Retina (tissue), 1 donor: Measurements from ENCODE around the gene ACP3.

Source experiments
- DNase-seq: peaks from one replicate; pipeline ENCODE4 v3.0.0-alpha.2; 2016

Gene ACP3

GRCh38 chr3:132318451-132318850 is 1.2 kb downstream of the ACP3 start:
- no peak for DNase-seq

GRCh38 chr3:132321304-132321703 is 4.1 kb downstream of the ACP3 start:
- no peak for DNase-seq

- no peak for DNase-seq
Measured at GRCh38 chr3:132325103-132325606, 7.9 kb downstream of the ACP3 start.

GRCh38 chr3:132325634-132326033 is 8.4 kb downstream of the ACP3 start:
- DNase-seq, result no peak

GRCh38 chr3:132326251-132326650 is 9.0 kb downstream of the ACP3 start:
- no peak for DNase-seq

DNA sequence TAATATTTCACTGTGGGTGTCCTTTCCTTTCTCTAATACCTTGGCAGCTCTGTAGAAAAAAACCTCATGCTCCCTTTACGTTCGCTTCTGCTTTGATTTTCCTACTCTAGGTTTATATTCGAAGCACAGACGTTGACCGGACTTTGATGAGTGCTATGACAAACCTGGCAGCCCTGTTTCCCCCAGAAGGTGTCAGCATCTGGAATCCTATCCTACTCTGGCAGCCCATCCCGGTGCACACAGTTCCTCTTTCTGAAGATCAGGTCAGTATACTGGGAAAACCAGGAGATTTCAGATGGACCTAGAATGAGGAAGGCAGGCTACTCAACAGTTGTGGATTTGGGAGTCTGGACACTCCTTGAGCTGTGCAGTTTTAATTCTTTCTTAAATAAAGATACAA is 14.9 kb downstream of the ACP3 start:
- DNase-seq, result no peak

DNA sequence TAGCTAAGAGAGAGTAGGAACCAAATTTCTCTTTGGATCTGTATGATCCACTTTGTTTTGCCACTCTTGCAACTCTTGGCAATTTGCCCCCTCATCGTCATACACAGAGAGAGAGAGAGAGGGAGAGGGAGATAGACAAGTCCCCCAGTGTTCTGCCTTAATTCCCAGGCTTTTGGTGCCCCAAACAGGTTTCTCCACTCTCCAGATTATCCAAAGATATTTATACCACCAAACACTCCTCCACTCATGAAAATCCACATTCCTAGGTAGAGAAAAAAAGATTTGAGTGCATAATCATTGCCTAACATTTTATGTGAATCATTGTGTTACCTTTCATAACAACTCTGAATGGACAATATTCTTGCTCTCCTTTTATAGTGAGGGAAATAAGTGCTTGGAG is 15.3 kb downstream of the ACP3 start:
- no peak for DNase-seq

DNA sequence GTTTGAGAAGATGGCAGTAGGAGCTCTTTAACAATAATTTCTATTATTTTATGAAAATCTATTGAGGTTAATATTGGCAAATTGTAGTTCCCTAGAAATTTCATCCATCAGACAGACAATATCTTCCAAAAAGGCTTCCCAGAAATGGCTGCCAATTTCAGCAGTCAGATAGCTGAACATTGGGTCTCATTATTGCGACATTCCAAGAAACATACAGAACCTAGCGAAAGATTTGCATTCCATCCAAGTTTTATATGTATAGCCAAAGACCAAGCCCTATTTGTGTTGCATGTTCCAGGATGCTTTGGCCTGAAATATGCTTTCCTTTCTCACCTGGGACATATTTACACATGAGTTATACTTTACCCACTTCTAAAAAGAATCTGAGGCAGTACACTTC is 24.5 kb downstream of the ACP3 start:
- no peak for DNase-seq

GRCh38 chr3:132342183-132342582 is 25.0 kb downstream of the ACP3 start:
- DNase-seq, result no peak

- DNase-seq, result no peak
Measured at GRCh38 chr3:132342610-132343009, 25.4 kb downstream of the ACP3 start.

DNA sequence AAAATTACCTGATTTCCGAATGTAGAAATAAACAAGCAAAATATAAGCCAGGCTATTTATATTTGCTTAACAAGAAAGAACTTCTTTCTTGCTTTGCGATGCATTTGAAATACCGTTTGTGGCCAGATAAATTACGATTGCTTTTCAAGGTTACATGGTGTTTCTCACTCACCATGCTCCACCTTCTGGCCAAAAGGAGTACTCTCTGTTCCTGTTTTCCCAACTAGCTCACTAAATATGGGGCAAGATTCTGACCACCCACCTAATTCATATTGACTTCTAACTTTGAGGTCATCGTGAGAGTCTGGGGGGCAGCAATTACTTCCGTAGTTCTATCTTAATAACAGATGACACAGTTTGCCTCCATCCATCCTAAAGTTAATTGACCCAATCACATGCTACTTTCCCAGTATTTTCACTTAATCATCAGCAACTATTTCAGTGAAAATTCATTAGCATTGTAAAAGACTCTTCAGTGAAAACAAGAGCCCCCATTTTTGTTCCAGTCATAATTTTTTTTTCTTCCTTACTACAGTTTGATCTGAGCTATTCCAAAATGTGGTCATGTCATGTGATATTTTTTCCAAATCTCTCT is 25.9 kb downstream of the ACP3 start:
- peak; percentile 48 for DNase-seq

DNA sequence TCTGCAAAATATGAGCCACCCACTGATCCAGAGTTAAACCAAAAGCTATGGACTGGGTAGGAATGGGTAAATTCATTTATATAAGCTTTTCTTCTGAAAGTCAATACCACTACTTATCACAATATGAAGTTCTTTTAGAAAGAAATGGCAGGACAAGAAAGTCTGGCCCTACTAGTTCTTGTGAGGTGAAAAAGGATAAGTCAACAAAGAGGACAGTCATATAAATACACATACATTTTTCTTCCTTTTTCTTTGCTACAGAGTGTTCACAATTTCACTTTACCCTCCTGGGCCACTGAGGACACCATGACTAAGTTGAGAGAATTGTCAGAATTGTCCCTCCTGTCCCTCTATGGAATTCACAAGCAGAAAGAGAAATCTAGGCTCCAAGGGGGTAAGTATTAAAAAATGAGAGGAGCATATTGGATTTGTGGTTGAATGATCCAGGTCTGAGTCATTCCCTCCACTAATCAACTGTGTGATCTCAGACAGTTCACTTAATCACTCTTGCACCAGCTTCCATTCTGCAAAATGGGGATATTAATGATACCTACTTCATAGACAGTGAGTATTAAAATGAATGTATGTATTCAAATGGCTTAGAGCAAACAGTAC is 27.6 kb downstream of the ACP3 start:
- DNase-seq, result no peak

GRCh38 chr3:132346841-132347736 is 29.9 kb downstream of the ACP3 start:
- DNase-seq, result no peak

- DNase-seq, result no peak
Measured at GRCh38 chr3:132347811-132348210, 30.6 kb downstream of the ACP3 start.

DNA sequence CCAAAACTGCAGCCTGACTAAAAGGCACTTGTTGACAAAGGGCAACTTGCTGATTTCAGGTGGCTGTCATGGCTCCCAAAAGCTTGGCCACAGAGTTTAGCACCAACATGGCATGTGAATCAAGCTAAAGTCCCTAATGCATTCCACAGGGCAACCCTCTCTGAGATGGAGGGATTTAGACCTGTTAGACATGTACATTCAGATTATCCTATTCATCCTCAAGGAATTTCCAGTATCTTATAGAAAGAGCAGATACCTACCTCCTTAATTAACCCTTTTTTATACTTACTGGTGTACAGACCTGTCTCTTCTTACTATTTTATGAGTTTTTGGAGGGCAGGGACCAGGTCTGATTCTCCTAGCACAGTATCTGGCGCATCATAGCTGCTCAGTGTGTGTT is 31.3 kb downstream of the ACP3 start:
- DNase-seq, result no peak

DNA sequence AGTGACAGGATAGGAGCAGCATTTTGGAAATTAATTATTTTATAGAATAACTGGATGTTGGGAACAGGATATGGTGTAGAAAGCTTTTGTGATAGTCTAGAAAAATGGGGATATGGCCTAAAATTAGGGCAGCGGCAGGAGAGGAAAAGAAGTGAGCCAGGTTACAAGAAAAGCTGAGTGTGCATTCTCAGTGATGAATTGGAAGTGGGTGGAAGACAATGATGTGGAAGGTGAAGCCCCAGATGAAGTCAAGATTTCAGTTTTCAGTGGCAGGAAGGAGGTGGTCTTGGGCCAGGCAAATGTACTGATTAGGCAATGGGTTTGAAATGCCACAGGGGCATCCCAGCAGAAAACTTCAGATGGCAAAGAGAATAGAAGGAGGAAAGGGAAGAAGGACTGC is 33.6 kb downstream of the ACP3 start:
- no peak for DNase-seq

GRCh38 chr3:132351222-132351806 is 34.1 kb downstream of the ACP3 start:
- no peak for DNase-seq

DNA sequence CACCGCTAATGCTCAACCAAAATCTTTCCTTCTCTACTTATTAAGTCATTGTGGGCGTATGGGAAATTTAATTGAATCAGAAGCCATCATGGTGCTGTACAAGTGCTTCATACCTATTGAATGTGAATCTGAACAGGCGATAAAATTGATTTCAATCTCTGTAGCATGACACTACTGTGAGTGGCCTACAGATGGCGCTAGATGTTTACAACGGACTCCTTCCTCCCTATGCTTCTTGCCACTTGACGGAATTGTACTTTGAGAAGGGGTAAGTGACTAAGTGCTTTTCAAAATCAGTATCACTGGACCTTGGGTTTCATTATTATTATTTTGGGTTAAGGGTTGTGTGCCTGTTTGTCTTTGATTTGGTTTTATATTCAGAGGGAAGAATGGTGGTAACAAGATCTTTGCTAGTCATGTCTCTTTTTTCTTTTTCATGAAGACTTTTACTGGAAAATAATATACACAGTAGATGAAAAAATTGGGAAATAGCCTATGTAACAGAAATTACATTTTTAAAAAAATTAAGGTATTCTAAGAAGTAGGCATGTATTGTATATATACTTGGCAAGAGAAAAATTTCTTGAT is 35.4 kb downstream of the ACP3 start:
- peak; percentile 65 for DNase-seq

- DNase-seq, result no peak
Measured at GRCh38 chr3:132354916-132355702, 37.9 kb downstream of the ACP3 start.

DNA sequence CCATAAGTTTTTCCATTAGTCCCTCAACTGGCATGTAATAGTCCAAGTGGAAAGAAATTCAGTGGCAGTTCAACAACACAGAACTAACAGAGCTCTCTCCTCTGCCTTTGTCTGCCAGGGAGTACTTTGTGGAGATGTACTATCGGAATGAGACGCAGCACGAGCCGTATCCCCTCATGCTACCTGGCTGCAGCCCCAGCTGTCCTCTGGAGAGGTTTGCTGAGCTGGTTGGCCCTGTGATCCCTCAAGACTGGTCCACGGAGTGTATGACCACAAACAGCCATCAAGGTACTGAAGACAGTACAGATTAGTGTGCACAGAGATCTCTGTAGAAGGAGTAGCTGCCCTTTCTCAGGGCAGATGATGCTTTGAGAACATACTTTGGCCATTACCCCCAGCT is 39.4 kb downstream of the ACP3 start:
- no peak for DNase-seq

DNA sequence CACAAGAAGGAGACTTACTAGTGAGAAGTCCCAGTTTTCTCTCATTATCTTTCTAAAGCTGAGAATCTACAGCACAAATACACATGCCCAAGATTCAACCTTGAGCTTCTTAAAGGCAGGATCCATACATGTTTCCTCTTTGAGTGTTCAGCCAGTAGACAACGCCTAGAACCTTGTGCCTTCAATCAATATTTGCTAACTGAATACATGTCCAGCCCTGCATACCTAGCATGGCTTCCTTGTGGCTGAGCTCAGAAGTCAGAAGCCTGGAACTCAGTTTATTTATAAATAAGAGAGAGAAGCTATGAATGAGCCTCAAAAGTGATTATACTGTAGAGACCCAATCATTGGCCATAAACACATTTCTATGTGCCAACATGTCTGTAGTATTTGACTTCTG is 43.5 kb downstream of the ACP3 start:
- no peak for DNase-seq

GRCh38 chr3:132362329-132362728 is 45.1 kb downstream of the ACP3 start:
- no peak for DNase-seq
